GM12873 (cell line): ENCODE results near the gene GATA1.

Experiments
- TF ChIP-seq, protein P1 (sequence below): IDR thresholded peaks from 2 replicates; pipeline ENCODE4 v1.5.1; 2012; ENCODE audit warnings: low read depth, mild to moderate bottlenecking, moderate library complexity, low read length, control low read depth; ENCODE audit not compliant: insufficient read depth; ENCODE audit errors: missing control alignments

GATA1 gene

GRCh38 chrX:48791063-48791820, 4.9 kb downstream of the GATA1 start:
- TF ChIP-seq, protein P1, sequence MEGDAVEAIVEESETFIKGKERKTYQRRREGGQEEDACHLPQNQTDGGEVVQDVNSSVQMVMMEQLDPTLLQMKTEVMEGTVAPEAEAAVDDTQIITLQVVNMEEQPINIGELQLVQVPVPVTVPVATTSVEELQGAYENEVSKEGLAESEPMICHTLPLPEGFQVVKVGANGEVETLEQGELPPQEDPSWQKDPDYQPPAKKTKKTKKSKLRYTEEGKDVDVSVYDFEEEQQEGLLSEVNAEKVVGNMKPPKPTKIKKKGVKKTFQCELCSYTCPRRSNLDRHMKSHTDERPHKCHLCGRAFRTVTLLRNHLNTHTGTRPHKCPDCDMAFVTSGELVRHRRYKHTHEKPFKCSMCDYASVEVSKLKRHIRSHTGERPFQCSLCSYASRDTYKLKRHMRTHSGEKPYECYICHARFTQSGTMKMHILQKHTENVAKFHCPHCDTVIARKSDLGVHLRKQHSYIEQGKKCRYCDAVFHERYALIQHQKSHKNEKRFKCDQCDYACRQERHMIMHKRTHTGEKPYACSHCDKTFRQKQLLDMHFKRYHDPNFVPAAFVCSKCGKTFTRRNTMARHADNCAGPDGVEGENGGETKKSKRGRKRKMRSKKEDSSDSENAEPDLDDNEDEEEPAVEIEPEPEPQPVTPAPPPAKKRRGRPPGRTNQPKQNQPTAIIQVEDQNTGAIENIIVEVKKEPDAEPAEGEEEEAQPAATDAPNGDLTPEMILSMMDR: no peak

DNA sequence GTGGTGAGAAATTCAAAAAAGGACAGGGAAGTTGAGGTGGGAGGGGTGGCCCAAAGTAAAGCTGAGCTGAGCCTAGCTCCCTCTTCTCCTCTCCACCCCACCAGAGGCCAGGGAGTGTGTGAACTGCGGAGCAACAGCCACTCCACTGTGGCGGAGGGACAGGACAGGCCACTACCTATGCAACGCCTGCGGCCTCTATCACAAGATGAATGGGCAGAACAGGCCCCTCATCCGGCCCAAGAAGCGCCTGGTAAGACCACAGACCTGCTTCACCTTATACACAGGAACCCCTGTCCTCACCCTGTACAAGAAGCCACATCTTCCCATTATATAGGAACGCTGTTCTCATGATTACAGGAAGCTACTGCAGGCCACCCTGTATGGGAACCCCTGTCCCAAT, 5.8 kb downstream of the GATA1 start:
- TF ChIP-seq, protein P1: no peak

GRCh38 chrX:48793935-48794334, 7.5 kb downstream of the GATA1 start:
- TF ChIP-seq, protein P1: no peak

- TF ChIP-seq, protein P1: no peak
These were observed 8.0 kb downstream of the GATA1 start for GRCh38 chrX:48794340-48794910.

DNA sequence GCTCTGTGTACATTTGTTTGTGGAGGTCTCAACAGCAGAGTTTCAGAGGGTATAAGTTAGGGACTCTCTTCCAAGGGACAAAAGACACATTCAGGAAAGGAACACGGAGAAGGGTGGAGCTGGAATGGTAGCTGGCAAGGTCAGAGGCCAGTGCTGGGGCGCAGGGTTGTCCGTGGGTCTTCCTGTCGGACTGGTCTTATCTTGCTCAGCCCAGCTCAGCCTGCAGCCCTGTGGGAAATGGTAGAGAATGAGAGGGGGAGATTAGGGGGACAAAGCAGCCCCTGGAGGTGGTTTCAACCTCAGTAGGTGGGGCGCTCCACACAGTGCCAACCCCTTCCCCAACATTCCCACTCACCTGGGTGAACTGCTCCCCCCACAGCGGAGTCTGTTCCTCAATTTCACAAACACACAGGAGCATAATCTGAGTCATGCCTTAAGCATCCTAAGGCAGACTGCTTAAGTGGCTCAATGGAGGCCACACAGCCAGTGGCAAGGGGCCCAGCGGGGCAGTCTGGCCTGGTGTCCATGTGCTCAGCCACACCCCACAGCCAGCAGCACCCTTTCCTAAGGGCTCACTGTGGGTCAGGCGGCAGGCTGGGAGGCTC, 8.6 kb downstream of the GATA1 start:
- TF ChIP-seq, protein P1: no peak

DNA sequence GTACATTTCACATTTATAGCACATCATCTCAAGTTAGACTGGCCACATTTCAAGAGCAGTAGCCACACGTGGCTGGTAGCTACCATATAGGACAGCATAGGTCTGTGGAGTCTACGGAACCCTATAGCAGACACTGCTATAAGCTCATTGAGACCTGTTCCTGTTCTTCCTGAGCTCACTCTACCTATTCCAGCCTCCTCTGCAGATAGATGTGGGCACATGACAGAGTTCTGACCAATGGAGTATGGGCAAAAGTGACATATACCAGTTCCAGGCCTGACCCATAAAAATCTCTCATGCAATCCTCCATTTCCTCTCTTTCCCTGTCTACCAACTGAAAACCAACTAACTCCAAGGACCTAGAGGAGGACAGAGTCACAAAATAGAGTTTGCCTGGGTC, 11.9 kb downstream of the GATA1 start:
- TF ChIP-seq, protein P1: no peak

GRCh38 chrX:48800574-48801279, 14.3 kb downstream of the GATA1 start:
- TF ChIP-seq, protein P1: no peak
